ENCODE measurements around the gene ARHGAP26. TPM values are rescaled to one million over a fixed set of nuclear protein-coding genes. Genes with fewer than 3 reads are reported as not detected.

Gene ARHGAP26
- total RNA-seq, 2 experiments from 2014 or later: 12.8 to 15.4 TPM

- Mint-ChIP-seq H3K27ac (peak overlapping the region; percentile 93), H3K4me1 (peaks cover 50% of the 10 kb centered on the region), H3K27me3 (no peaks in the 10 kb centered on the region), H3K9me3 (ENCODE audit: low read depth) (peaks cover 3% of the 10 kb centered on the region), H3K36me3 (ENCODE audit: low read depth) (peaks cover 7% of the 10 kb centered on the region), H3K4me3 (peak overlapping the region; percentile 17)
- CTCF ChIA-PET: interaction anchor here (0.6 to 2.5 kb wide), 36 partner anchors 9 to 1186 kb away, joined by 3 to 15 read pairs (median 3); no protein-coding TSS in a partner anchor
- intact Hi-C loops (cut with DNase I, micrococcal nuclease): loop anchor here (1.0 to 10.0 kb wide), 9 partner anchors 80 to 898 kb away; partner anchors contain the start of genes NR3C1 (in 2 of the 2) and NDFIP1 (in 1 of the 2)
- POLR2A ChIA-PET: interaction anchor here (0.6 to 1.2 kb wide), 3 partner anchors 280 to 402 kb away, joined by 3 to 5 read pairs (median 3); no protein-coding TSS in a partner anchor
- DNase-seq (peak; percentile 78), ATAC-seq (peak; percentile 92)
Measured at GRCh38 chr5:143002459-143003327, 232.5 kb downstream of the ARHGAP26 start.

- H3K27ac Mint-ChIP-seq: peak overlapping the region; percentile 93
Measured at GRCh38 chr5:143003328-143003636, 233.1 kb downstream of the ARHGAP26 start.

GRCh38 chr5:143004361-143005145 lies 234.4 kb downstream of the ARHGAP26 start:
- peak overlapping the region; percentile 60 for H3K27ac Mint-ChIP-seq
- H3K4me3 Mint-ChIP-seq: no peak overlapping the region
- H3K9me3 Mint-ChIP-seq (ENCODE audit: low read depth): peaks cover 3% of the 10 kb centered on the region
- POLR2A ChIA-PET: interaction anchor here (0.6 kb wide), 1 partner anchor 180 kb away, joined by 4 read pairs; no protein-coding TSS in a partner anchor
- H3K27me3 Mint-ChIP-seq: no peaks in the 10 kb centered on the region
- peaks cover 7% of the 10 kb centered on the region for H3K36me3 Mint-ChIP-seq (ENCODE audit: low read depth)
- ATAC-seq (no peak), DNase-seq (no peak)
- H3K4me1 Mint-ChIP-seq: peaks cover 68% of the 10 kb centered on the region
- CTCF ChIA-PET: interaction anchor here (0.6 to 1.6 kb wide), 3 partner anchors 29 to 1184 kb away, joined by 3 read pairs; no protein-coding TSS in a partner anchor
- intact Hi-C loops (cut with DNase I, micrococcal nuclease): loop anchor here (5.0 to 10.0 kb wide), 5 partner anchors 82 to 900 kb away; partner anchors contain the start of gene NDFIP1 (in 1 of the 2)

More at GRCh38 chr5:143003328-143003636, 233.1 kb downstream of the ARHGAP26 start:
- no peak overlapping the region for H3K4me3 Mint-ChIP-seq
- H3K27me3 Mint-ChIP-seq: no peaks in the 10 kb centered on the region
- POLR2A ChIA-PET: interaction anchor here (1.1 to 1.2 kb wide), 2 partner anchors 336 to 402 kb away, joined by 3 to 5 read pairs; no protein-coding TSS in a partner anchor
- H3K4me1 Mint-ChIP-seq: peaks cover 56% of the 10 kb centered on the region
- peaks cover 7% of the 10 kb centered on the region for H3K36me3 Mint-ChIP-seq (ENCODE audit: low read depth)
- intact Hi-C loops (cut with DNase I, micrococcal nuclease): loop anchor here (1.0 to 10.0 kb wide), 8 partner anchors 80 to 898 kb away; partner anchors contain the start of genes NR3C1 (in 2 of the 2) and NDFIP1 (in 1 of the 2)
- CTCF ChIA-PET: interaction anchor here (0.6 to 2.5 kb wide), 25 partner anchors 9 to 1185 kb away, joined by 3 to 15 read pairs (median 3); no protein-coding TSS in a partner anchor
- no peak for ATAC-seq
- H3K9me3 Mint-ChIP-seq (ENCODE audit: low read depth): peaks cover 3% of the 10 kb centered on the region
- no peak for DNase-seq

DNA sequence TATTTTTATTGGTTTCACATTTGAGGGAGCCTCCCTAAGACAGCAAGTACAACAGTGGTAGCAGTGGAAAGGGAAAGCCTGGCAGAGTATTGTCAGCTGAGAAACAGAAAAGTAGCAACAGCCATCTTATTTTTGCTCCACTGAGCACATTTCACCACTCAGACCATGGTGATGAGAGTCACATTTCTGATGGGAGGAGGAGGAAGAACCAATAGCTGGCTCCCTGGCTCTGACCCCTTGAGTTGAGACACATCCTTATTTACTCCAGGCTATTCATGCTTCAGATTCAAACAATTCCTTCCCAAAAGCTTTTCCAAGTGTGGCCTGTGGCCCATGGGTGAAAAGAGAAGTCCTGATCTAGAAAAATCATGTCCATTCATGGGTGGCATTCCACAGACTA lies 236.3 kb downstream of the ARHGAP26 start:
- intact Hi-C loops (cut with DNase I, micrococcal nuclease): loop anchor here (10.0 kb wide), 2 partner anchors 598 to 902 kb away; partner anchors contain the start of gene NDFIP1 (in 1 of the 2)
- DNase-seq (no peak), ATAC-seq (no peak)
- POLR2A ChIA-PET: interaction anchor here (0.7 kb wide), 1 partner anchor 18 kb away, joined by 8 read pairs; no protein-coding TSS in a partner anchor
- Mint-ChIP-seq H3K27ac (no peak overlapping the region), H3K9me3 (ENCODE audit: low read depth) (no peaks in the 10 kb centered on the region), H3K4me1 (peaks cover 74% of the 10 kb centered on the region), H3K4me3 (no peak overlapping the region), H3K36me3 (ENCODE audit: low read depth) (no peaks in the 10 kb centered on the region), H3K27me3 (no peaks in the 10 kb centered on the region)
- CTCF ChIA-PET: no interaction called here

DNA sequence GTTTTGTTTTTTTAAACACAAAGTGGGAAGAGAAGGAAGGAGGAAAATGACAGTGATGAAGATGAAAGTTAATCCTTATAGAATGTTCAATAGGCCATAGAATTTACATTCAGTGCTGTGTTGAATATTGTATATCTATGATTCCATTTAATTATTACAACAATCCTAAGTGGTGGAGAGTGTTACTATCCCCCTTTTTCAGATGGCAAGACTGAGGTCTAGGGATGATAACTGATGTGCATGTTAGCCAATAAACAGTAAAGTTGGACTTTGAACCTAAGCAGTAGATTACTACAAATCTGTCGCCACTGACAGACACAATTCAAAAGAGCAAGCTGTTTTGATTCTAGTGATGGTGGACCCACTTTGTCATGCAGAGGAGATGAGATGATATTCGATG lies 237.9 kb downstream of the ARHGAP26 start:
- Mint-ChIP-seq H3K4me1 (peaks cover 64% of the 10 kb centered on the region), H3K4me3 (no peak overlapping the region), H3K36me3 (ENCODE audit: low read depth) (no peaks in the 10 kb centered on the region), H3K27me3 (no peaks in the 10 kb centered on the region), H3K27ac (peak overlapping the region; percentile 83), H3K9me3 (ENCODE audit: low read depth) (no peaks in the 10 kb centered on the region)
- intact Hi-C loops (cut with DNase I, micrococcal nuclease): loop anchor here (1.0 to 10.0 kb wide), 6 partner anchors 93 to 903 kb away; partner anchors contain the start of gene NDFIP1 (in 1 of the 2)
- DNase-seq (no peak), ATAC-seq (no peak)
- ChIA-PET CTCF (interaction anchor here (0.9 to 1.3 kb wide), 3 partner anchors 119 to 342 kb away, joined by 3 read pairs; no protein-coding TSS in a partner anchor), POLR2A (no interaction called here)

DNA sequence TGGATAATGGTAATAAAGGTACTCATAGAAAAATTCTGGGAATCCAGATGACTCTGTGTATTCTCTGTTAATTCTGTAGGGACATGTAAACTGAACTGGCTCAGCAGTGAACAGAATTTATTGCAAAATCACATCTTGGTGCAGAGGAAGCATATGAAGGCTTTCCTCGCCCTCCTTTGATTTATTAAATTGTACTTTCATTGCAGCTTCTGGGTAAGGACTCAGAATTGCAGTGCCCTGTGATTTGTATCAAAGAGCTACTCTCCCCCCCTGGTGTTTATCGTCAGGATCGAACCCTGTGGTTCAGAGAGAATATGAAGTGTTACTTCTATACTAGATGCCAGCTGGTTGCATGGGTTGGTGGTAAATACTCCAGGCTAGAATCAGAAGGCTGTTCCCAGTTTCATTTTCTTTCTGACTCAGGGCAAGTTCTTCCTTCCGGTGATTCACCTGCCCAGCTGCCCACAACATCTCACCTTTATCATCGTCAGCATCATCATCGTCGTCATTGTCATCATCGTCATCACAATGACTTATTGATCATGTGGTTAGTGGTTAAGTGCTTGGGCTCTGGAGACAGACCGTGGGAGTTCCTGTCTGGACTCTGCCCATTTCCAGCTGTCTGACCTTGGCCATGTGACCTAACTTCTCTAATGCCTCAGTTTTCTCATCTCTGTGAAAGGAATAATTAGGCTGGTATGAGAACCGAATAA lies 238.8 kb downstream of the ARHGAP26 start:
- POLR2A ChIA-PET: interaction anchor here (0.6 to 1.4 kb wide), 3 partner anchors 11 to 426 kb away, joined by 3 to 5 read pairs (median 5); no protein-coding TSS in a partner anchor
- DNase-seq (peak; percentile 87), ATAC-seq (peak; percentile 91)
- Mint-ChIP-seq H3K27me3 (no peaks in the 10 kb centered on the region), H3K9me3 (ENCODE audit: low read depth) (no peaks in the 10 kb centered on the region), H3K36me3 (ENCODE audit: low read depth) (peaks cover under 1% of the 10 kb centered on the region), H3K4me1 (peaks cover 56% of the 10 kb centered on the region), H3K27ac (peak overlapping the region; percentile 83), H3K4me3 (peak overlapping the region; percentile 34)
- intact Hi-C loops (cut with DNase I, micrococcal nuclease): loop anchor here (1.0 to 10.0 kb wide), 15 partner anchors 11 to 1181 kb away; partner anchors contain the start of genes KCTD16 (in 1 of the 2), NDFIP1 (in 1 of the 2) and YIPF5 (in 1 of the 2)
- CTCF ChIA-PET: interaction anchor here (0.8 to 1.4 kb wide), 10 partner anchors 20 to 545 kb away, joined by 3 to 5 read pairs (median 3); no protein-coding TSS in a partner anchor

DNA sequence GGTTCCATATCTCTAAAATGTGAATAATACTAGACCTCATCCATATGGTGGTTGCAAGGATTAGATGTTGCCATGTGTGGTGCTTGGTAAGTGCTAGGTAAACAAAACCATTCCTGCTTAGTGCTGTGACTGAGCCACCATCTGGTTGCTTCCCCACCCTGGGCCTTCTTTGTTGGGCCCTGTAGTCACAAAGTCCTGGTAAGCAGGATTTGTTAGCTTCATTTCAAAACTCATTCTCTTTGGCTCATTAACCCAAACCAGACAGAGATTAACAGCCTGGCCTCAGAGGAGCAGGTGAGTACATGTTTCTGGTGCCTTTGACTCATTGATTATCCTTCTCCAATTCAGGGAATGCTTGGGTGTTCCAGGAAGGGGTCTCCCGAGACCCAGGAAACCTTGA lies 240.2 kb downstream of the ARHGAP26 start:
- peaks cover 6% of the 10 kb centered on the region for H3K36me3 Mint-ChIP-seq (ENCODE audit: low read depth)
- intact Hi-C loops (cut with DNase I, micrococcal nuclease): loop anchor here in 1 of 2 experiments (10.0 kb wide), 1 partner anchor 954 kb away; no protein-coding TSS in a partner anchor
- no peaks in the 10 kb centered on the region for H3K27me3 Mint-ChIP-seq
- no peak overlapping the region for H3K27ac Mint-ChIP-seq
- POLR2A ChIA-PET: no interaction called here
- H3K9me3 Mint-ChIP-seq (ENCODE audit: low read depth): no peaks in the 10 kb centered on the region
- peaks cover 43% of the 10 kb centered on the region for H3K4me1 Mint-ChIP-seq
- DNase-seq: no peak
- no peak overlapping the region for H3K4me3 Mint-ChIP-seq
- CTCF ChIA-PET: interaction anchor here (0.6 kb wide), 1 partner anchor 99 kb away, joined by 4 read pairs; no protein-coding TSS in a partner anchor
- ATAC-seq: no peak

GRCh38 chr5:143011585-143011984 lies 241.4 kb downstream of the ARHGAP26 start:
- ChIA-PET POLR2A (interaction anchor here (0.6 kb wide), 1 partner anchor 317 kb away, joined by 3 read pairs; no protein-coding TSS in a partner anchor), CTCF (interaction anchor here (1.4 kb wide), 1 partner anchor 813 kb away, joined by 5 read pairs; no protein-coding TSS in a partner anchor)
- intact Hi-C loops (cut with DNase I, micrococcal nuclease): loop anchor here in 1 of 2 experiments (10.0 kb wide), 1 partner anchor 953 kb away; no protein-coding TSS in a partner anchor
- H3K4me3 Mint-ChIP-seq: no peak overlapping the region
- DNase-seq: no peak
- H3K27ac Mint-ChIP-seq: no peak overlapping the region
- peaks cover 41% of the 10 kb centered on the region for H3K4me1 Mint-ChIP-seq
- H3K36me3 Mint-ChIP-seq (ENCODE audit: low read depth): peaks cover 8% of the 10 kb centered on the region
- H3K9me3 Mint-ChIP-seq (ENCODE audit: low read depth): no peaks in the 10 kb centered on the region
- no peak for ATAC-seq
- H3K27me3 Mint-ChIP-seq: no peaks in the 10 kb centered on the region

DNA sequence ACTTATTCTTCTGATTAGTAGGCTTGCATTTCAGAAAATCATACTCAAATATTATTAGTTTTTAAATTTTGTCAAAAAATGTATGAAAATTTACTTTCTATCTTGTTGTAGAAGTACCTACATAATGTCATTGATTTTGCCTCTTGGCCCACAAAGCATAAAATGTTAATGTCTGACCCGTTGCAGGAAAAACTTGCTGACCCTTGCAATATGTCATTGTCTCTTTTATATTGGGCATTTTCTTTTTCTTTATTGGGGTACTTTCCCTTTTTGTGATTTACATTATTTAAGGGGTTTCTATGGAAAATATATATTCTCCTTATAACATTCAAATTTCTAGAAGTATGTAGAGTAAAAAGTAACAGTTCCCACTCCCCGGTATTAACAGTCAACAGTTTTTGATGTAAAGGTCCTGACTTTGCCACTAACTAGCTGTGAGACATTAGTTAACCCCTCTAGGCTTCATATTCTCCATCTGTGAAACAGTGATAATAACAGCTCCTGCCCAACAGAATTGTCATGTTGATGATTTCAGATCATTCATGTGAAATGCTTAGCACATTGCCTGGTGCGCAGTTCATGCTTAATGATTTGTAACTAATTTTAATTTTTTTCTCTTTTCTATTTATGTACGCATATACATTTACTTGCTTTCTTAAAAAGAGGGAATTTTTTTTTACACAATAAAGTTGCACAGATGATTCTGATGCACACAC lies 243.2 kb downstream of the ARHGAP26 start:
- intact Hi-C loops (cut with DNase I, micrococcal nuclease): loop anchor here in 1 of 2 experiments (10.0 kb wide), 1 partner anchor 951 kb away; no protein-coding TSS in a partner anchor
- CTCF ChIA-PET: interaction anchor here (0.8 to 2.1 kb wide), 3 partner anchors 11 to 174 kb away, joined by 3 to 5 read pairs (median 4); no protein-coding TSS in a partner anchor
- Mint-ChIP-seq H3K36me3 (ENCODE audit: low read depth) (peaks cover 19% of the 10 kb centered on the region), H3K27me3 (no peaks in the 10 kb centered on the region), H3K4me1 (peaks cover 29% of the 10 kb centered on the region), H3K9me3 (ENCODE audit: low read depth) (no peaks in the 10 kb centered on the region), H3K27ac (no peak overlapping the region), H3K4me3 (no peak overlapping the region)
- no peak for DNase-seq
- POLR2A ChIA-PET: no interaction called here
- ATAC-seq: no peak
